Natural killer cell (primary cell): ENCODE data around the gene TACC3. TPM values are rescaled to one million over a fixed set of nuclear protein-coding genes. Genes with fewer than 3 reads are reported as not detected.

Experiments
- ATAC-seq, 3 donors: fragments of 150-1000 bp in 2 of 3; fragments of 200-7000 bp in 1 of 3; cut with Tn5 transposase; 1 replicate in 1 of 3; 2 replicates in 2 of 3; pipeline ENCODE4 v1.10.0; 2021; ENCODE audit warnings: mild to moderate bottlenecking in 2 of 3, moderate library complexity in 2 of 3
- DNase-seq, 2 donors: peaks; one replicate each; pipeline versions ENCODE4 v3.0.0 to v3.0.0-alpha.2; 2013 to 2021; ENCODE audit warnings: mixed read lengths in 1 of 2
- H3K27ac ChIP-seq: one replicate; pipeline ENCODE4 v1.5.1; 2013; ENCODE audit warnings: mild to moderate bottlenecking, low read length
- H3K27me3 ChIP-seq: one replicate; pipeline ENCODE4 v1.6.1; 2013; ENCODE audit warnings: low read length; ENCODE audit not compliant: control insufficient read depth, insufficient read depth
- H3K36me3 ChIP-seq: one replicate; pipeline ENCODE4 v1.6.1; 2013; ENCODE audit warnings: low read length; ENCODE audit not compliant: control insufficient read depth, insufficient read depth
- H3K4me1 ChIP-seq: one replicate; pipeline ENCODE4 v1.6.1; 2013; ENCODE audit warnings: low read length; ENCODE audit not compliant: control insufficient read depth, insufficient read depth
- H3K4me3 ChIP-seq: one replicate; pipeline ENCODE4 v1.5.1; 2013; ENCODE audit warnings: low read length
- H3K9me3 ChIP-seq: one replicate; pipeline ENCODE4 v1.6.1; 2013; ENCODE audit warnings: low read length; ENCODE audit not compliant: control insufficient read depth, insufficient read depth
- H3K27ac Mint-ChIP-seq, 2 donors: one replicate each; pipeline ENCODE4 v1.8.0; 2022; ENCODE audit warnings: mild to moderate bottlenecking in 2 of 2, mixed read lengths in 2 of 2, moderate library complexity in 1 of 2
- H3K27me3 Mint-ChIP-seq, 2 donors: one replicate each; pipeline ENCODE4 v1.8.0; 2022; ENCODE audit warnings: low read depth in 2 of 2, mixed read lengths in 2 of 2
- H3K36me3 Mint-ChIP-seq: one replicate; pipeline ENCODE4 v1.8.0; 2022; ENCODE audit warnings: mixed read lengths
- H3K4me1 Mint-ChIP-seq, 2 donors: one replicate each; pipeline ENCODE4 v1.8.0; 2022; ENCODE audit warnings: mixed read lengths in 2 of 2
- H3K4me3 Mint-ChIP-seq: one replicate; pipeline ENCODE4 v1.8.0; 2022; ENCODE audit warnings: mild to moderate bottlenecking, moderate library complexity, mixed read lengths
- H3K9me3 Mint-ChIP-seq, 2 donors: one replicate each; pipeline ENCODE4 v1.8.0; 2022; ENCODE audit warnings: mixed read lengths in 2 of 2
- WGBS: methylation state at CpG from one replicate; pipeline ENCODE4 v1.1.7; 2013; ENCODE audit warnings: missing lambda C conversion rate; ENCODE audit not compliant: insufficient coverage; 5-methylcytosine and 5-hydroxymethylcytosine counted together
- intact Hi-C: fragments of 100-400 bp; cut with micrococcal nuclease; formaldehyde crosslinking; loops from one replicate; pipeline ENCODE4 v1.14.2; 2022
- total RNA-seq, 4 donors: library from RNA; stranded (reverse); fragments of 120-200 nt in 1 of 4; gene quantifications; one replicate each; pipeline versions ENCODE4 v1.2.3 to v1.2.4, GENCODE V29; 2013 to 2022
- TF ChIP-seq, protein P1 (sequence below): fragments of 200-600 bp; IDR thresholded peaks from one replicate; pipeline ENCODE4 v1.8.0; 2022; ENCODE audit warnings: antibody characterized with exemption

TACC3 gene
- total RNA-seq, 3 donors from 2014 or later (not counting 1 experiment from before 2014, with no cell fraction given): 23.4 to 43.7 (median 32.5) TPM

GRCh38 chr4:1738410-1738809 lies 17.1 kb downstream of the TACC3 start:
- H3K4me1 Mint-ChIP-seq: no peaks in the 10 kb centered on the region
- Histone ChIP-seq H3K36me3 (peaks cover 46% of the 10 kb centered on the region), H3K4me1 (no peaks in the 10 kb centered on the region), H3K27ac (no peak overlapping the region), H3K9me3 (peaks cover 12% of the 10 kb centered on the region), H3K4me3 (no peak overlapping the region), H3K27me3 (no peaks in the 10 kb centered on the region)
- H3K27ac Mint-ChIP-seq: no peak overlapping the region
- TF ChIP-seq, protein P1, sequence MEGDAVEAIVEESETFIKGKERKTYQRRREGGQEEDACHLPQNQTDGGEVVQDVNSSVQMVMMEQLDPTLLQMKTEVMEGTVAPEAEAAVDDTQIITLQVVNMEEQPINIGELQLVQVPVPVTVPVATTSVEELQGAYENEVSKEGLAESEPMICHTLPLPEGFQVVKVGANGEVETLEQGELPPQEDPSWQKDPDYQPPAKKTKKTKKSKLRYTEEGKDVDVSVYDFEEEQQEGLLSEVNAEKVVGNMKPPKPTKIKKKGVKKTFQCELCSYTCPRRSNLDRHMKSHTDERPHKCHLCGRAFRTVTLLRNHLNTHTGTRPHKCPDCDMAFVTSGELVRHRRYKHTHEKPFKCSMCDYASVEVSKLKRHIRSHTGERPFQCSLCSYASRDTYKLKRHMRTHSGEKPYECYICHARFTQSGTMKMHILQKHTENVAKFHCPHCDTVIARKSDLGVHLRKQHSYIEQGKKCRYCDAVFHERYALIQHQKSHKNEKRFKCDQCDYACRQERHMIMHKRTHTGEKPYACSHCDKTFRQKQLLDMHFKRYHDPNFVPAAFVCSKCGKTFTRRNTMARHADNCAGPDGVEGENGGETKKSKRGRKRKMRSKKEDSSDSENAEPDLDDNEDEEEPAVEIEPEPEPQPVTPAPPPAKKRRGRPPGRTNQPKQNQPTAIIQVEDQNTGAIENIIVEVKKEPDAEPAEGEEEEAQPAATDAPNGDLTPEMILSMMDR: no peak
- 98% methylated on average over 4 of the region's 4 CpGs for WGBS
- H3K36me3 Mint-ChIP-seq: peaks cover 7% of the 10 kb centered on the region
- H3K4me3 Mint-ChIP-seq: no peak overlapping the region
- H3K9me3 Mint-ChIP-seq: peaks cover 4 to 5% of the 10 kb centered on the region in 2 donors
- DNase-seq (no peak), ATAC-seq (no peak)
- intact Hi-C loops: no loop called here
- H3K27me3 Mint-ChIP-seq: no peaks in the 10 kb centered on the region

- Mint-ChIP-seq H3K36me3 (peaks cover 7% of the 10 kb centered on the region), H3K4me3 (no peak overlapping the region), H3K27me3 (no peaks in the 10 kb centered on the region), H3K9me3 (peaks cover 4 to 5% of the 10 kb centered on the region in 2 donors), H3K27ac (no peak overlapping the region), H3K4me1 (no peaks in the 10 kb centered on the region)
- Histone ChIP-seq H3K4me3 (no peak overlapping the region), H3K4me1 (no peaks in the 10 kb centered on the region), H3K27me3 (no peaks in the 10 kb centered on the region), H3K36me3 (peaks cover 46% of the 10 kb centered on the region), H3K9me3 (peaks cover 12% of the 10 kb centered on the region), H3K27ac (no peak overlapping the region)
- no peak for DNase-seq
- WGBS: 96% methylated on average over 9 of the region's 9 CpGs
- intact Hi-C loops: no loop called here
- no peak for ATAC-seq
- TF ChIP-seq, protein P1: no peak
Observed at GRCh38 chr4:1739358-1739757, 18.0 kb downstream of the TACC3 start.

GRCh38 chr4:1740021-1740545 lies 18.8 kb downstream of the TACC3 start:
- no peaks in the 10 kb centered on the region for H3K4me1 Mint-ChIP-seq
- no peak overlapping the region for H3K4me3 ChIP-seq
- H3K27ac Mint-ChIP-seq: no peak overlapping the region
- H3K36me3 Mint-ChIP-seq: peaks cover 7% of the 10 kb centered on the region
- peaks cover 42% of the 10 kb centered on the region for H3K36me3 ChIP-seq
- no peaks in the 10 kb centered on the region for H3K27me3 ChIP-seq
- H3K4me3 Mint-ChIP-seq: no peak overlapping the region
- H3K27ac ChIP-seq: no peak overlapping the region
- intact Hi-C loops: loop anchor here (10.0 kb wide), 1 partner anchor 75 kb away; no protein-coding TSS in a partner anchor
- WGBS: 96% methylated on average over 21 of the region's 22 CpGs
- H3K4me1 ChIP-seq: no peaks in the 10 kb centered on the region
- no peak for ATAC-seq
- peaks cover 4 to 5% of the 10 kb centered on the region in 2 donors for H3K9me3 Mint-ChIP-seq
- no peaks in the 10 kb centered on the region for H3K27me3 Mint-ChIP-seq
- TF ChIP-seq, protein P1: no peak
- no peak for DNase-seq
- peaks cover 12% of the 10 kb centered on the region for H3K9me3 ChIP-seq

DNA sequence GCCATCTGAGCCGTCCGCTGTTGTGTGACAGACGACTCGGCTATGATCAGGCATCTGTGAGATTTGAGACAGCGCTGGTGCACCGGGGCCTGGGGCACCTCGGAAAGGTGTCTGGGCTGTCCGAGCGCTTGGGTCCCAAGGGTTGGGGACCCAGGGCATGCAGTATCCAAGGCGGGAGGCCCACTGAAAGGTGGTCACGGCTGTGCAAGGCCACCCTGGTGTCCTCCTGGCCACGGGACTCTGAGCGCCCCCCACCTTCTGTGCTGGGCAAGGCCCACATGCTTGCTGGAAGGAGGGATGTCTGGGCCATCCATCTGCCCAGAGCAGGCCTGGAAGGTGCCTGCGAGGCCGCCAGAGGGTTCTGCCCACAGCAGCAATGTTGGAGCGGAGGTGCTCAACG lies 19.9 kb downstream of the TACC3 start:
- no peak overlapping the region for H3K27ac ChIP-seq

More for the DNA sequence above, 19.9 kb downstream of the TACC3 start:
- peaks cover 35% of the 10 kb centered on the region for H3K36me3 ChIP-seq
- peaks cover 12% of the 10 kb centered on the region for H3K9me3 ChIP-seq
- H3K27me3 ChIP-seq: no peaks in the 10 kb centered on the region
- ATAC-seq (no peak), DNase-seq (no peak)
- Mint-ChIP-seq H3K9me3 (peaks cover 4 to 5% of the 10 kb centered on the region in 2 donors), H3K4me3 (no peak overlapping the region), H3K4me1 (no peaks in the 10 kb centered on the region), H3K27ac (no peak overlapping the region), H3K36me3 (peaks cover 7% of the 10 kb centered on the region), H3K27me3 (no peaks in the 10 kb centered on the region)
- TF ChIP-seq, protein P1: no peak
- intact Hi-C loops: loop anchor here (10.0 kb wide), 1 partner anchor 74 kb away; no protein-coding TSS in a partner anchor
- H3K4me1 ChIP-seq: no peaks in the 10 kb centered on the region
- no peak overlapping the region for H3K4me3 ChIP-seq
- 95% methylated on average over 17 of the region's 17 CpGs for WGBS
